ENCODE measurements around the gene SRGAP3.

Gene SRGAP3

DNA sequence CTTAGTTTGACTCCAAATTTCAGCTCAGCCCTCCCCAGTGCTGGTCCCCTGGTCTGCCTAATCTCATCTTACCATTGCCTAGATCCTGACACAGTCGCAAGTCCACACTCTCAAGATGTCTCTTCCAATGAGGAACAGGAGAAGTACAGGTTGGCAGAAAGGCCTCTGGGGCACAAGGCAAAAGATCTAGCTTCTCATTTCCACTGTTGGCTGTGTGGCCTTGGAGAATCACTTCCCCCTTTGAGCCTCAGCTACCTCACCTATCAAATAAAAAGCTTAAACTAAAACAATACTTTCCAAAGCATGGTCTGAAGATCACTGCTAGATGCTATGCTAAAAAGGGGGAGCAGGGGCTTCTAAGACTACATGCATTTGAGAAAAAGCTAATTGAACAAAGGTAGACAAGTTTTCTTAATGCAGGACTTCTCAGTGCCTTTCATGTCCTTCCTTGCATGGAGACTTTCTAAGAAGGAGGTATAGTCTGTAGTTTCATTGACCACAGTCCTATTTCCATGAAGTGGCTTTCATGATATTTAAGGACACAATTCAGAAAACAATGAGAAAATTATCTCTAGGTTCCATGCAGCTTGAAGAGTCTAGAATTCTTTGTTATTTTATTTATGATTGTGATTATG lies 168.1 kb downstream of the SRGAP3 start:
- DNase-seq (ENCODE audit: low read depth) = no peak

DNA sequence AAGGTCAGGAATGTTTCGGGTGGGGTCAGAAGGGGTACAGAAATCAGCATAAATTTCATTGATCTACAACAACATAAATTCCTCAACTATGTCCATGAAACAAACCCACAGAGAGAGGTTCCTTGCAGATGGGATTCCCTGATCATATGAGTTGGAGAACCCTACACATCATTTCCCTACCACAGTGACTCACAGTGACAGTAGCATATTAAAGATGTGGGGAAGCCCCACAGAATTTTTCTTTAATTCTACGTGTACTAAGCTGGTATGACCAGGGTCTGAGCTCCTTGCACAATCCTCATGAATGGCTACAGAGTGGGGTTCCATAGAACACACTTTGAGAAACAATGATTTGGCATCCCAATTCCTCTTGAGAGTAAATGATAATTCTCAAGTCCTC lies 169.3 kb downstream of the SRGAP3 start:
- no peak for DNase-seq (ENCODE audit: low read depth)

DNA sequence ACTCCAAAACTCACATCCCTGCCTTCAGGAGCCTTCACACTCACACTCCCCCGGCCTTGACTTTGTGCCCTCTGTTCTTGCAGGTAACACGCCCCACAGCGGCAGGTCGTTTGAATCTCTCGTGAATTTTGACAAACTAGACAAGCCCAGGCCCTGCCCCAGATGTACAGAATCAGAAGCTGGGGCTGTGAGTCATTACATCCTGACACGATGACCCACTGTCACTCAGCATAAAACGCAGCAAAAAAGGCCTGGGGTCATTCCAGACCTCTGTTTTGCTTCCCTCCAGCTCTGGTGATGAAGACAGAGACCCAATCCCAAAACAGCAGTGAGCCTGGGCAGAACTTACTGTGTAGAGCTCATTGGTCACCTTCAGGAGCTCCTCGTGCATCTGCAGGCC lies 169.8 kb downstream of the SRGAP3 start:
- no peak for DNase-seq (ENCODE audit: low read depth)

DNA sequence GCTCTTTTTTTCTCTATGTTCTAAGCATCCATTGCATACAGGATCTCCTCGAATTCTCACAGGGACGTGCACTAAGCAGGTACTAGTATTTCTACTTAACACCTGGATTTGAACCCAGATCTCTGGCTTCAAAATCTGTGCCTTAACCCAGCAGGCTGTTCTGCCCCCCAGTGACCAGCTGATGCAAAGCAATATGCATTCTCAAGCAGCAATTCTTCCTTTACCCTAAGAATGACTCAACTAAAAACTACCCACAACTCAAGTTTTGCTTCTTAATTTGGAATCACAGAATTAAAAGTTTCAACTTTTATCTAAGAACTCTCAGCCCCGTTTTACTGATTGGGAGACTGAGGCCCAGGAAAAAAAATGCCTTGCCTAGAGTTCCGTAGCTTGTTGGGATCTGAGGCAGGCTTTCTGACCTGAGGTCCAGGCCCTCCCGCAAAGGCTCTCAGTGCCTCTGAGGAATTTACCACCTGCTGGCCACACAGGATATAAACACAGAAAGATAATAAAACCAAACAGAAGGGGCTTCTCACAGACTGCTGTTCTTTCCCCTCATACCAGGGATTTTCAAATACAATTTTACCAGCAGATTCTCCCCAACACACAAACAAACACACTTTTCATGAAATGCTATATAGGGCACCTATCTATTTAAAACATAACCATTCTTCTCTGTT lies 170.7 kb downstream of the SRGAP3 start:
- DNase-seq (ENCODE audit: low read depth) = no peak

DNA sequence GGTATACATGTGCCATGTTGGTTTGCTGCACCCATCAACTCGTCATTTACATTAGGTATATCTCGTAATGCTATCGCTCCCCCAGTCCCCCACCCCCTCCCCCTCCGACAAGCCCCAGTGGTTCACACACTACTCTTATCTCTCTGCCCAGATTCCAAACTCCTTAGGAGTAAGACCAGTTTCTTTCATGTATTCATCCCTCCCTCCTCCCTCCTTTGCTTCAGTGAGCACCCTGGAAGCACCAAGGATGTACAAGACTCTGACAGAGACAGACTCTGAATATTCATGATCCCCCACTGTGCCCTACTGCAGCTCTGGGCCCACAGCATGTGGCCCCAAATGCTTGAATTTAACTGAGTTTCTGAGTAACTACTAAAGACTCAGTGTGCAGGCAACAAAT lies 172.4 kb downstream of the SRGAP3 start:
- DNase-seq (ENCODE audit: low read depth) = no peak

DNA sequence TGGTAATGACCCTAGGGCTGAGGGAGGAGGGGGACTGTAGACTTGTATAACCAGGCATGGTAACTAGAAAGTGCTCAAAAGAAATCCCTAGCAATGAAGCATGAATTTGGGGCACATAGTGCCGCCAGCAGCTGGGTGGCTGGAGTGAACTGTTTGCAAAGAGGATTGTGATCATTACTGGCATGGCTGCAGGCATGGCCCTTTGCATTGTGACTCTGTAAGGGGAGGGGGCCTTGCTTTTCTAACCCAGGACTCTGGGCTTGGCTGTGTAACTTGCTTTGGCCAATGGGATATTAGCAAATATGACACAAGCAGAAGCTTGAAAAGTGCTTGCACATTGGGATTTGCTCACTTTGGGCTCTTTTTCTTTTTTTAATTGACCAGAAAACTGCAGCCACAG lies 173.7 kb downstream of the SRGAP3 start:
- no peak for DNase-seq (ENCODE audit: low read depth)

DNA sequence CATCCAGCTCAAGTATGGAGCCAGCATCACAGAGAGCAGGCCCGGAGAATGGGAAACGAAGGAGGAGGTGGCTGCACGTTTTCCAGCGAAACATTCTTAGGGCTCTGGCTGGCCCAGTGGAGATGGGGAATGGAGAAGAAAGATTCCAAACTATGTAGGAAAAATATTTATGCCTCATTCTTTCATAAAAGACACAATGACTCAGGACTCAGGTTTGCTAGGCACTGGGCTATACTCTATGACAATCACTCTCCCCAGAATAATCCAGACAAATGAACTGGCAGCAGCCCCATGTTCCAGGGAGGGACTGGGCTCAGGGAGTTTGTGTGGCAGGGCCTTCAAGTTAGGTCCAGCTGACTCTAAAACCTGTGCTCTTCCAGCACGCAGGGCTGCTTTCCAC lies 175.4 kb downstream of the SRGAP3 start:
- no peak for DNase-seq (ENCODE audit: low read depth)

DNA sequence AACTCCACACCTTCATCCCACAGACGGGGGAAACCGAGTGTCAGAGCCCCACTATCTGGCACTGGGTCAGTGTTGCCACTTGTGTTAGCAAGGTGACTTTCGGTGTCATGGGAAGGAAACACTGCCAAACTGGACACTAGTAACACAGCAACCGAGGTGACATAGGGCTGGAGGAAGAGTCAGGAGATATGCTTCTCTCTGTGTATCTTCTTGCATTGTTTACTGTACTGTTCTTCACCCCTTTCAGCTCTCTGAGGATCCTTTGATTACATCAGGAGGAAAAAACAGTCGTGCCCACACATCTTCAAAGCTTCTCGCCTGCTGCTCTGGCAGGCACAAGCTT lies 176.8 kb downstream of the SRGAP3 start:
- DNase-seq (ENCODE audit: low read depth) = no peak

DNA sequence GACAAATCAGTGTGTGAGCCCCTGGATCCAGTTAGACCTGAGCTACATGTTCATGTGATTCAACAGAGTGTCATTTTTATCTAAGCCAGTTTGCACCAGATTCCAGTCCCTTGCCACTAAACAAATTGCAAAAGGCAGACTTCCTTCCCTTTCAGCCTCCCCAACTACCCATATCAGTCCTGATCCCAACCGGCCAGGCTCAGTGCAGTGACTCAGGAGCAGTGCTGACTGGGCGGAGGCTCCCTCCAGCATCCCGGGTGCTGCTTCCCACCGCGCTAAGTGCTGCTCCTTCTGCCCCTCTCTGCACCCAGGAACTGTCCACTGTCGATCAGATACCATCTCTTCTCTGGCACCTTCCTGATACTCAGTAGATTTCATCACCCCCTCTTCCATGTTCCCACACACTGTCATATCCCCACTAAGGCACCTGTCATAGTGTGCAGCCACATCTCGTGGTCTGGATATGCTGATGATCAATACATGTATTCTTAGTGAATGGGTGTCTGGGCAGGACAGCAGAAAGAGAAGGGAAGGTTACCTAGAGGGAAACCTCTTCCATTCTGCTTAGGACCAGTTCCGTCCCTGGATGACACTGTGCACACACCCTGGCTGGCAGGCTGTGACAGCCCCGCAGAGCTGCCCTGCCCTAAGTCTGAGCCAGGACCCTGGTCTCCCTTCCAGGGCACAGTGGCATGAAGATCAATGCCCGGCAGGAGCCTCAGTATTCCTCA lies 177.3 kb downstream of the SRGAP3 start:
- no peak for DNase-seq (ENCODE audit: low read depth)

DNA sequence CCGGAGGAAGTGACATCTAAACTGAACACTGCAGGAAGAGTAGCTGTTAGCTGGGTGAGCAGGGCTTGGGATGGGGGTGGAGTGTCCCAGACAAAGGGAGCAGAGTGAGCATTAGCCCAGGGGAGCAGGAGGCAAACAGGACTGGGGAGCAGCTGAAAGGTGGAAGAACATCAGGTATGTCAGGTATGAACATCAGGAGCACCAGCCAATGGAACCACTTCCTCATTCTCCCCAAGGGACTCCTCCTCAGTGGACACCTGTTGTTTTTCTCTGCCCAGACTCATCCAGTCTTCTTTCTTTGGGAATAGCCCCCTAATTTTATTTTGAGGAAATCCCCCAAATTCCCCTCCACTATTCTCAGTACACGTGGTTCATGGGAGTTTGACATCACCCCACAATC lies 178.5 kb downstream of the SRGAP3 start:
- DNase-seq (ENCODE audit: low read depth) = no peak

DNA sequence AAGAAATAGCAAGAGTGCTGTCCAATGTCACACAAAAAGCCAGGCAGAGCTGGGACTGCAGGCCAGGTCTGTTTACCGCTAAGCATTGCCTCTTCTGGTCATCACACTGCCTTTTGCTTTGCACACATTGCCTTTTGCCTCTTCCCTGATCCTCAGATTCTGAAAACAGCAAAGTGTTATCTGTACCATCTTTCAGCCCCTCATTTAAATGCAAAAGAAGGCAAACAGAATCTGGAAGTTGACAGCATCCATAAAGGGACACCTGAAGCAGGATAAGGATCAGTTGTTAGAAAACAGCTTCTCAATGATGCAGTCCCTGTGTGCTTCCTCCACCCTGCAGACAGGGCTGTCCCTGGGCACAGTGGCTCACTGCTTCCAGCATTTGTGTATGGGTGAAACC lies 179.5 kb downstream of the SRGAP3 start:
- DNase-seq (ENCODE audit: low read depth) = no peak

DNA sequence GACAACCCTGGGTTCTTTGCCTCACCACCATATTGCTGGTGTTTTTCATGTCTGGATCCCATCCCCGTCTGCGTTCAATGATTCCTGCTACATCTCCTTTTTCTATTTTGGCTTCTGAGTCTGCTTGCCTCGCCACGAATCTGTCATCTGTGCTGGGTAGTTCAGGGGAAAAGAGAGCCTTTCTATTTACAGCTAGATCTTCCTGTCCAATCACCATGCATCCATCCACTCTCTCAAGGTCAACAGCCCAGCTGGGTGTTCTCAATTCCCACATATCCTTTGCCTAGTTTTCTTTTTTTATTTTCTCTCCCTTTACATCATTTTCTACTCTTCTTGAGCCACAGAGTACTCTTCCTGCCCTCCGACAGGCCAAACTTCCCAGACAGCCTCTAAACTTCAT lies 181.4 kb downstream of the SRGAP3 start:
- no peak for DNase-seq (ENCODE audit: low read depth)

DNA sequence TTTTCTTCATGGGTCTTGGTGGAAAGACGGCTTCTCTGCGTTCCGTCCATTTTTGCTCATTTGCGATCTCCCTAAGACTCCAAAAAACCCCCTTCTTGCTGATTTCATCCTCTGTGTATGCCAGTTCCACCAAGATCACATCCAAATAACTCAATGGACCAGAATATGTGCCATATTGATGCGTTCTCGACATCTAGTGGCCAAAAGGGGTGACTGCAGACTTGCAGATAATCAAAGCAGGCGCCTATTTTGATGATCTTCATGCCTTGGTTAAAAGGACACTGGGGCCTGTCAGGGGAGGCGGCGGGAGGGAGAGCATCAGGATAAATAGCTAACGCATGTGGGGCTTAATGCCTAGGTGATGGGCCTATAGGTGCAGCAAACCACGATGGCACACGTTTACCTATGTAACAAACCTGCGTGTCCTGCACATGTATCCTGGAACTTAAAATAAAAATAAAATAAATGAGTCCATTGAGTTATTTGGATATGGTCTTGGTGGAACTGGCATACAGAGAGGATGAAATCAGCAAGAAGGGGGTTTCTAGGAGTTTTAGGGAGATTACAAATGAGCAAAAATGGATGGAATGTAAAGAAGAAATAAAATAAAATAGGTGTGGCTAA lies 182.0 kb downstream of the SRGAP3 start:
- no peak for DNase-seq (ENCODE audit: low read depth)

DNA sequence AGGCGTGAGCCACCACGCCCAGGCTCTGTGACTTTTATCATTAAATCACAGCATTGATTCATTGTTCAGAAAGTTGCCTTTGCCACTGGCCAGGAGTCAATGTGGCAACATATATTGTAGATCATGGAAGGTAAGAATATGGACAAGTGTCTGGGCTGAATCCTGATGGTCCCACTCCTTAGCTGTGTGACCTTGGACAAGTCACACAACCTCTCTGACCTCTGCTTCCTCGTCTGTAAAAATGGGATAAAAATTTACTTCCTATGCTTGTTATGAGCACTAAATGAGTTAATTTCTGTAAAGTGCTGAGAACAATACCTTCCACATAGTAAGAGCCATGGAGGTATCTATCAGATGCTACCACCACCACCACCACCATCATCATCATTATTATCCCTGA lies 182.7 kb downstream of the SRGAP3 start:
- no peak for DNase-seq (ENCODE audit: low read depth)

DNA sequence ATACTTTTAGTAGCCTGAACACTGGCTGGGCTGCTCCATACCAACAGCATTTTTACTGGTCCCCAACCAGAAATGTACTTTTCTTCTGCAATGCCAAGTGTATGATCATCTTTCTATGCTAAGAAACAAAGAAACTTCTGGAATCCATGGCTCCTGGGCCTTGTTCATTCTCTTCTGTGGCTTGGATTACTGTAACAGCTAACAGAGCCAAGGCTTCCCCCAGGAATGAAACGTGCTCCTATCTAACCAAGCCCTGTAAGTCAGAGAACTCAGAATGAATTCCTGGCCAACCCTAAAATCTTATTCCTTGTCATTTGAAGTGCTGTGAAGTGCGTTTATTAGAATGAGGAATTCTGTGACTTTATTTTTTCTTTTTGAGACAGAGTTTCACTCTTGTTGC lies 183.3 kb downstream of the SRGAP3 start:
- no peak for DNase-seq (ENCODE audit: low read depth)

DNA sequence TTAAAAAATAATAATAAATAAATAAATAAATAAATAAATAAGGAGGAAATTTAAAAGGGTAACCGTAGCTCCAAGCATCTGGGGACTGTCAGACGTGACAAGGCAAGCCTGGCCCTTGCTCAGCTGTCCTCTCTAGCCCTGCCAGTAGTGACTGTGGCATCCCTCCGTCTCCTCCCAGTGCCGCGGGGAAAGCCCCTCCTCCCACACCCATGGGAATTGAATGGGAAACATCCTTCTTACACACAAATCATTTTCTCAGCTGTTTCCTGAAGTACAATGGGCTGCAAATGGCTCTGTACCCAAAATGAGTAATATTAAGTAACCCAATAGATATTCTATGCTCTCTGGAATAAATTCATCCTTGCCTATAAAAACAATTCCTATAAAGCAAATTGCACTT lies 184.6 kb downstream of the SRGAP3 start:
- DNase-seq (ENCODE audit: low read depth) = no peak

DNA sequence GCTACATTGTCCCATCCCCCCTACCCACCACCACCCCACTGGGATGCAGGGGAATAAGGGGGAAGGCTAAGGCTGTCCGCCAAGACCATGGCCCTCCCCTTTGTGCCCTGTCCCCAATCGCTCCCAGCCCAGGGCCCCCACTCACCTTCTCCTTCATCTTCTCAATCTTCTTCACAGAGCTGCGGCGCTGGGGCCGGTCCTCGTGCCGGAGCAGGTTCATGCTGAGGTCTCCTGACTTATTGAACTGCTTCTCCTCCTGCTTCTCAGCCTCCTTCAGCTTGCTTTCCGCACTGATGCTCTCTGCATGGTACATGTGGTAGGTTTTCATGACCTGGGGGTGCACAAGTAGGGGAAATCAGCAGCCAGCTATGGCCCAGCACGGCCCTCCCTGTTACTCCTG lies 185.2 kb downstream of the SRGAP3 start:
- no peak for DNase-seq (ENCODE audit: low read depth)

DNA sequence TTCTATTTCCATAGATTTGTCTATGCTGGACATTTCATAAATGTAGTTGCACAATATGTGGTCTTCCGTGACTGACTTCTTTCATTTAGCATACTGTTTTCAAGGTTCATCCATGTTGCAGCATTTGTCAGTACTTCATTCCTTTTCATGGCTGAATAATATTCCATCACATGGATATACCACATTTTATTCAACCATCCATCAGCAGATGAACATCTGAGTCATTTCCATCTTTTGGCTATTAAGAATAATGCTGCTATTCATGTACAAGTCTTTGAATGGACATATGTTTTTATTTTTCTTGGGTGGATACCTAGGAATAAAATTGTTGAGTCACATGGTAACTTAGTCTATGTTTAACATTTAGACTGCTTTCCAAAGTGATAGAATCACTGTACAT lies 186.9 kb downstream of the SRGAP3 start:
- DNase-seq (ENCODE audit: low read depth) = no peak

DNA sequence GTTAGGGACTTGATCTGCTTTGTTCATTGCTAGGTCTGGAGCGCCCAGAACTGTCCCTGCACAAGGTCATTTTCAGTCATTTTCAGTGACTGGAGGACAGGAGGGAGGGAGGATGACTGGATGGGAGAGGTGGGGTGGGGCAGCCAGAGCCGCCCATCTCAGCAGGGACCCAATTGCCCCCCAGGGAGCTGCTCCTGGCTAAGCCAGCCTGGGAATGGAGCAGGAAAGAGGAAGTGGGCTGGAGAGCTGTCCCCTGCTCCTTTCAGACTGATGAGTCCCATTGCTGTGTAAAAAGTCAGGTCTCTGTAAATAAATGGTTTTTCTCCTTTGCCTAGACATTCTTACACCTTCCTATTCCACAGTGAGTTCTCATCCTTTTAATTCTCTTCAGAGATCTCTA lies 187.8 kb downstream of the SRGAP3 start:
- no peak for DNase-seq (ENCODE audit: low read depth)

DNA sequence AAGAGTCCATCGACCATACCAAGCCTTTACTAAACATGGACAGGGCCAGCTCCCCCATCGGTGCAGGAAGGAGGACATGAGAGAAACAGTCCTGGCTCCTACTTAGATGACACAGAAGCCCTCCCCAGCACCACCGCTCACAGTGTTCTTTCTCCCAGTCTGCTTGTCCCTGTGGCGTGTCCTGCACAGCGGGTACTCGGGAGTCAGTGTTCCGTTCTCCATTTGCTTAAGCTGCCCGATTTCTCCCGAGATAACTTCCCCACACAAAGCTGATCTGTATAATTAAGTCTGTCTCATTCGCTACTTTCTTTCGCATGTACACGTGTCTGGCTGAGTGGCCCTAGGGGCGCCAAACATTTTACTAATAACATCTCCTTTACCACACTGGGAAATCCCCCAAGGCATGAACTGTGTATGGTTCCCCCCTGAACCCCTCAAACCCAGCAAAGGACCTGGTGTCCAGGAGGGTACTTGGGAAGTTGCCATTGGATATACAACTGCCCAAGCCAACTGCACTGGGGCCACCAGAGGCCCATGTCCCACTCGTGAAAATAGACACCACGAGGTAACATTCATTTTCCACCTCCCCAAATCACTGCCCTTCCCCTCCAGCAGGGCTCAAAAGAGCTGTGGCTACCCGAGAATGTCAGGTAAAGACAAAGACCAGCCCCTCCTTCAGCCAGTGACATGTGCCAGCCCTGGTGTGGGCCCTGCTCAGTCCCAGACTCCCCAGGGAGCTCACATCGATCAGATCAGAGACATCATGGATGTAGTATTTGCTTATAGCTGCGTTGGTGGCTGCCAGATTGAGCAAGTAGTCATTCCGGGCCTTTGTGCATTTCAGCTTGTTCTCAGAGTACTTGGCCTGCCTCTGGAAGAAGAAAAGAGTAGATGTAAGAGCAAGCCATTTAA lies 189.7 kb downstream of the SRGAP3 start:
- DNase-seq (ENCODE audit: low read depth) = no peak

DNA sequence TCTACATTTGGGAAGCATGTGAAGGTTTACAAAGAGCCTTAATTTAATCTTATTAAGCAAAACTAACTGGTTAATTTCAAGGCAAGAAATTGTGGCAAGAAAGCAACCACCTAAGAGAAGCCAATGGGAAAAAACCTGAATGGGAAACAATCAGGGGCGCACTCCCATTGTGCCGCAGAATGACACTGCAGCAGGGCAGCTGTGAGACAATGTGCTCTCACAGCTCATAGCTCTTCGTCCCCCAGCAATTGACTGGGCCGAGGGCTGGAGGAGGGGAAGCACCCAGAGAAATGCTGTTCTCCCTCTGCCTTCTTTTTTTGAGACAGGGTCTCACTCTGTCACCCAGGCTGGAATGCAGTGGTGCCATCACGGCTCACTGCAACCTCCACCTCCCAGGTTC lies 192.9 kb downstream of the SRGAP3 start:
- DNase-seq (ENCODE audit: low read depth) = no peak

Data from activated gamma-delta T cell treated with anti-CD3 and anti-CD28 coated beads, Interleukin-2, amount 50 U/mL, for 16 hours (primary cell).